Peyer's patch (tissue), 4 donors: ENCODE data around the gene NOP14.

Experiments
- CTCF ChIP-seq, 6 experiments: fragments of 450-650 bp in 4 of 6; fragments of 200-600 bp in 2 of 6; sonication (generic) in 1 of 6; IDR thresholded peaks; one replicate each; pipeline ENCODE4 v1.5.1; 2017 to 2019; ENCODE audit warnings: antibody characterized with exemption in 6 of 6, mild to moderate bottlenecking in 3 of 6, moderate library complexity in 1 of 6
- POLR2A ChIP-seq, 2 donors: fragments of 450-650 bp; IDR thresholded peaks; one replicate each; pipeline ENCODE4 v1.5.1; 2017; ENCODE audit warnings: antibody characterized with exemption in 2 of 2, mild to moderate bottlenecking in 2 of 2, moderate library complexity in 2 of 2

DNA sequence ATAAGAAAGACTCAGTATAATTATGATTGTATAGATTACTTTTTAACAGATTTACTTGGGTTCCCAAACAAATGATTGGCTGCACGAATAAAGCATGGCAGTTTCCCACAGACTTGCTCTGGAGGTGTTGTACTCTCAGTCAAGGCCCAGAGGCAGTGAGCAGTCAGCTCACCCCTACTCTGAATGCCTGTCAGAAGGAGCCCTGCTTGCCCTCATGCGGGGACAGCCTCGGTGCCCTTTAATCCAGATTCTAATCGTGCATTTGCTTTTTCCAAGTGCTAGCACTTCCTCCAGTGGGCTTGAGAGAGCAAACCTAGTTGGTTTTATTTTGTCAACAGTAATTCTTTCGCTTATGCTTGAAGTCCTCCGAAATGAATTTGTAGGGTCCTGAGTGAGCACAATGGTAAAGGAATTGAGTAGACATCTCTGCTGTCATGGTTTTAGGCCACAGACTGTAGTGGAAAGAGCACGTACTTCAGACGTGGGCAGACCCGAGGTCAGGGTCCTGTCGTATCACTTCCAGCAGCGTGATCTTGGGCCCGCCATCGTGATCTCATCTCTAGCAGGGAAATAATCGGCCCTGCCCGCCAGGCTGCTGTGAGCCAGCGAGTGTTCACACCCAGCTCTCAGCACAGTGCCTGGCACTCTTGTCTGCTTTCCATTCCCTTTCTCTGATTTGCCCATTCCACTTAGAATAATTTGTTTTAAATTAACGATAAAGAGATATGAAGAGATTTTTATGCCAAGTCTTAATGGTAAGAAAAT lies 48.4 kb upstream of the NOP14 start:
- TF ChIP-seq CTCF (IDR thresholded peaks at IDR 0.05) (no peak), POLR2A (IDR thresholded peaks at IDR 0.05) (no peak)
